K562 (cell line): ENCODE results near the gene MTRFR.

Experiments
- BRD4 ChIP-seq: fragments of 200-600 bp; sonication (generic); IDR thresholded peaks from 2 replicates; pipeline ENCODE4 v1.6.1; 2017; ENCODE audit warnings: inconsistent platforms
- DMBX1 ChIP-seq: fragments of 250-450 bp; sonication (Bioruptor Pico); IDR thresholded peaks from 2 replicates; pipeline ENCODE4 v1.8.0; 2022; ENCODE audit warnings: inconsistent platforms, mild to moderate bottlenecking, moderate library complexity, borderline replicate concordance
- DNMT1 ChIP-seq: fragments of 450-650 bp; IDR thresholded peaks from 2 replicates; pipeline ENCODE4 v1.6.1; 2016; ENCODE audit warnings: antibody characterized with exemption, mild to moderate bottlenecking
- EP300 ChIP-seq: IDR thresholded peaks from 2 replicates; pipeline ENCODE4 v1.6.1; 2012; ENCODE audit warnings: low read length, improper control_type of control experiment
- GABPA ChIP-seq: fragments of 200-800 bp; sonication (Bioruptor generic); conservative IDR thresholded peaks from 2 replicates; pipeline ENCODE4 v1.6.1; 2016; ENCODE audit warnings: low read depth, missing genetic modification characterization, missing compliant biosample characterization
- HDAC1 ChIP-seq, 2 experiments: fragments of 450-650 bp; IDR thresholded peaks; 2 replicates each; pipeline ENCODE4 v1.6.1; 2016 to 2017; ENCODE audit warnings: inconsistent platforms in 1 of 2, mild to moderate bottlenecking in 1 of 2, moderate library complexity in 1 of 2
- JUND ChIP-seq, 2 experiments: IDR thresholded peaks; 2 replicates in 1 of 2; 3 replicates in 1 of 2; pipeline ENCODE4 v1.6.1; 2011; ENCODE audit warnings: borderline replicate concordance in 2 of 2, low read depth in 2 of 2, low read length in 2 of 2, improper control_type of control experiment in 1 of 2, missing biosample characterization in 1 of 2, missing genetic modification characterization in 1 of 2, missing genetic modification reagents in 1 of 2
- SMARCA4 ChIP-seq: fragments of 450-650 bp; IDR thresholded peaks from 2 replicates; pipeline ENCODE4 v1.6.1; 2016
- TBL1XR1 ChIP-seq, 2 experiments: IDR thresholded peaks; 2 replicates each; pipeline ENCODE4 v1.6.1; 2012; ENCODE audit warnings: improper control_type of control experiment in 2 of 2, low read length in 2 of 2, mild to moderate bottlenecking in 1 of 2
- YY1 ChIP-seq, 3 experiments: IDR thresholded peaks; 2 replicates each; pipeline ENCODE4 v1.6.1; 2011; ENCODE audit warnings: low read length in 2 of 3, mild to moderate bottlenecking in 2 of 3, moderate library complexity in 2 of 3, borderline replicate concordance in 1 of 3, control low read depth in 1 of 3, low read depth in 1 of 3; ENCODE audit not compliant: insufficient read depth in 3 of 3, insufficient replicate concordance in 2 of 3, control insufficient read depth in 1 of 3, insufficient read length in 1 of 3; ENCODE audit errors: extremely low read depth in 1 of 3
- ZNF217 ChIP-seq: sonication (generic); formaldehyde crosslinking; IDR thresholded peaks from 2 replicates; pipeline ENCODE4 v1.8.0; 2022; ENCODE audit warnings: mild to moderate bottlenecking, missing genetic modification reagents
- ZNF431 ChIP-seq: sonication (generic); formaldehyde crosslinking; IDR thresholded peaks from 2 replicates; pipeline ENCODE4 v1.8.0; 2022; ENCODE audit warnings: mild to moderate bottlenecking, missing genetic modification reagents
- TF ChIP-seq, protein P1 (sequence below), 3 experiments: IDR thresholded peaks in 2 of 3; conservative IDR thresholded peaks in 1 of 3; 2 replicates each; pipeline ENCODE4 v1.5.1; 2011 to 2012; ENCODE audit warnings: low read length in 3 of 3, mild to moderate bottlenecking in 3 of 3, control low read depth in 2 of 3, improper control_type of control experiment in 1 of 3, inconsistent platforms in 1 of 3, low read depth in 1 of 3, mixed read lengths in 1 of 3, moderate library complexity in 1 of 3; ENCODE audit not compliant: insufficient read depth in 2 of 3
- TF ChIP-seq, protein P2 (sequence below): sonication (generic); formaldehyde crosslinking; IDR thresholded peaks from 2 replicates; pipeline ENCODE4 v1.8.0; 2023; ENCODE audit warnings: missing genetic modification reagents, mild to moderate bottlenecking, borderline replicate concordance

DNA sequence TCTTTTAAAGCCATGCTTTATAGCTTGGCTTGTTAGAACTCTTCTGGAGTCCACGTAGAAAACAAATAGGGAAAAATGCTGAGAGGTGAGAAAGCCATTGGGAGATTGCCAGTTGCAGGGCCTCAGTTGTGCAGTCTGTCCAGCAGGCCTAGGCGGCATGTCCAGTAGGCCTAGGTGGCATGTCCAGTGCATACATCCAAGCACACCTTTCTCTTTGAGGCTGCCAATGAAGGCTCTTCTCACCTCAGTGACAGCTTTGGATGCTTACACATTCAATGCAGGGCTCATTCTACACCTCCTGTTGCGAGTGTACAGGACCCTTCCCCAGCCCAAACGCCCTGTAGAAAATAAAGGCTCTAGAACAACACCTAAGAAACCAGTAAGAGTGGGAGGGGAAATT, 25.4 kb downstream of the MTRFR start:
- TF ChIP-seq ZNF431 (CRISPR knock-in tag) (no peak), TBL1XR1 (IDR thresholded peaks at IDR 0.05; ENCODE audit: low read length in 2 of 2) (no peak), HDAC1 (IDR thresholded peaks at IDR 0.05) (no peak), DMBX1 (CRISPR knock-in tag) (no peak), GABPA (tag) (no peak), BRD4 (no peak), EP300 (no peak), ZNF217 (CRISPR knock-in tag) (no peak), SMARCA4 (no peak), JUND (IDR thresholded peaks at IDR 0.05; ENCODE audit: borderline replicate concordance, low read depth, low read length) (no peak), JUND (tag; IDR thresholded peaks at IDR 0.05; ENCODE audit: borderline replicate concordance, low read depth, low read length) (no peak), YY1 (IDR thresholded peaks at IDR 0.05; ENCODE audit: borderline replicate concordance in 1 of 3, control insufficient read depth in 1 of 3, extremely low read depth in 1 of 3, insufficient read depth in 3 of 3, insufficient read length in 1 of 3, insufficient replicate concordance in 2 of 3, low read depth in 1 of 3, low read length in 2 of 3) (no peak), DNMT1 (no peak)
- TF ChIP-seq, protein P1, sequence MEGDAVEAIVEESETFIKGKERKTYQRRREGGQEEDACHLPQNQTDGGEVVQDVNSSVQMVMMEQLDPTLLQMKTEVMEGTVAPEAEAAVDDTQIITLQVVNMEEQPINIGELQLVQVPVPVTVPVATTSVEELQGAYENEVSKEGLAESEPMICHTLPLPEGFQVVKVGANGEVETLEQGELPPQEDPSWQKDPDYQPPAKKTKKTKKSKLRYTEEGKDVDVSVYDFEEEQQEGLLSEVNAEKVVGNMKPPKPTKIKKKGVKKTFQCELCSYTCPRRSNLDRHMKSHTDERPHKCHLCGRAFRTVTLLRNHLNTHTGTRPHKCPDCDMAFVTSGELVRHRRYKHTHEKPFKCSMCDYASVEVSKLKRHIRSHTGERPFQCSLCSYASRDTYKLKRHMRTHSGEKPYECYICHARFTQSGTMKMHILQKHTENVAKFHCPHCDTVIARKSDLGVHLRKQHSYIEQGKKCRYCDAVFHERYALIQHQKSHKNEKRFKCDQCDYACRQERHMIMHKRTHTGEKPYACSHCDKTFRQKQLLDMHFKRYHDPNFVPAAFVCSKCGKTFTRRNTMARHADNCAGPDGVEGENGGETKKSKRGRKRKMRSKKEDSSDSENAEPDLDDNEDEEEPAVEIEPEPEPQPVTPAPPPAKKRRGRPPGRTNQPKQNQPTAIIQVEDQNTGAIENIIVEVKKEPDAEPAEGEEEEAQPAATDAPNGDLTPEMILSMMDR (IDR thresholded peaks at IDR 0.05 in 2 of 3, conservative IDR thresholded peaks at IDR 0.05 in 1 of 3; ENCODE audit: insufficient read depth in 2 of 3, low read depth in 1 of 3, low read length in 3 of 3), result no peak
- TF ChIP-seq, protein P2, sequence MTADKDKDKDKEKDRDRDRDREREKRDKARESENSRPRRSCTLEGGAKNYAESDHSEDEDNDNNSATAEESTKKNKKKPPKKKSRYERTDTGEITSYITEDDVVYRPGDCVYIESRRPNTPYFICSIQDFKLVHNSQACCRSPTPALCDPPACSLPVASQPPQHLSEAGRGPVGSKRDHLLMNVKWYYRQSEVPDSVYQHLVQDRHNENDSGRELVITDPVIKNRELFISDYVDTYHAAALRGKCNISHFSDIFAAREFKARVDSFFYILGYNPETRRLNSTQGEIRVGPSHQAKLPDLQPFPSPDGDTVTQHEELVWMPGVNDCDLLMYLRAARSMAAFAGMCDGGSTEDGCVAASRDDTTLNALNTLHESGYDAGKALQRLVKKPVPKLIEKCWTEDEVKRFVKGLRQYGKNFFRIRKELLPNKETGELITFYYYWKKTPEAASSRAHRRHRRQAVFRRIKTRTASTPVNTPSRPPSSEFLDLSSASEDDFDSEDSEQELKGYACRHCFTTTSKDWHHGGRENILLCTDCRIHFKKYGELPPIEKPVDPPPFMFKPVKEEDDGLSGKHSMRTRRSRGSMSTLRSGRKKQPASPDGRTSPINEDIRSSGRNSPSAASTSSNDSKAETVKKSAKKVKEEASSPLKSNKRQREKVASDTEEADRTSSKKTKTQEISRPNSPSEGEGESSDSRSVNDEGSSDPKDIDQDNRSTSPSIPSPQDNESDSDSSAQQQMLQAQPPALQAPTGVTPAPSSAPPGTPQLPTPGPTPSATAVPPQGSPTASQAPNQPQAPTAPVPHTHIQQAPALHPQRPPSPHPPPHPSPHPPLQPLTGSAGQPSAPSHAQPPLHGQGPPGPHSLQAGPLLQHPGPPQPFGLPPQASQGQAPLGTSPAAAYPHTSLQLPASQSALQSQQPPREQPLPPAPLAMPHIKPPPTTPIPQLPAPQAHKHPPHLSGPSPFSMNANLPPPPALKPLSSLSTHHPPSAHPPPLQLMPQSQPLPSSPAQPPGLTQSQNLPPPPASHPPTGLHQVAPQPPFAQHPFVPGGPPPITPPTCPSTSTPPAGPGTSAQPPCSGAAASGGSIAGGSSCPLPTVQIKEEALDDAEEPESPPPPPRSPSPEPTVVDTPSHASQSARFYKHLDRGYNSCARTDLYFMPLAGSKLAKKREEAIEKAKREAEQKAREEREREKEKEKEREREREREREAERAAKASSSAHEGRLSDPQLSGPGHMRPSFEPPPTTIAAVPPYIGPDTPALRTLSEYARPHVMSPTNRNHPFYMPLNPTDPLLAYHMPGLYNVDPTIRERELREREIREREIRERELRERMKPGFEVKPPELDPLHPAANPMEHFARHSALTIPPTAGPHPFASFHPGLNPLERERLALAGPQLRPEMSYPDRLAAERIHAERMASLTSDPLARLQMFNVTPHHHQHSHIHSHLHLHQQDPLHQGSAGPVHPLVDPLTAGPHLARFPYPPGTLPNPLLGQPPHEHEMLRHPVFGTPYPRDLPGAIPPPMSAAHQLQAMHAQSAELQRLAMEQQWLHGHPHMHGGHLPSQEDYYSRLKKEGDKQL (CRISPR knock-in tag), result no peak
